Choroid plexus epithelial cell (primary cell): ENCODE measurements around the gene GSG1L.
A peak's percentile ranks its signal among the peaks of the same experiment; 100 is the strongest.

Experiments
- DNase-seq: peaks from one replicate; pipeline ENCODE4 v3.0.0-alpha.2; 2010; ENCODE audit warnings: low read depth
- H3K4me3 ChIP-seq: 2 replicates; pipeline ENCODE4 v1.5.1; 2011; ENCODE audit warnings: low read depth, mild to moderate bottlenecking, control low read depth, low read length, moderate library complexity
- TF ChIP-seq, protein P1 (sequence below): conservative IDR thresholded peaks from 2 replicates; pipeline ENCODE4 v1.5.1; 2011; ENCODE audit warnings: low read depth, mild to moderate bottlenecking, control low read depth, inconsistent platforms, low read length, moderate library complexity

Gene GSG1L

DNA sequence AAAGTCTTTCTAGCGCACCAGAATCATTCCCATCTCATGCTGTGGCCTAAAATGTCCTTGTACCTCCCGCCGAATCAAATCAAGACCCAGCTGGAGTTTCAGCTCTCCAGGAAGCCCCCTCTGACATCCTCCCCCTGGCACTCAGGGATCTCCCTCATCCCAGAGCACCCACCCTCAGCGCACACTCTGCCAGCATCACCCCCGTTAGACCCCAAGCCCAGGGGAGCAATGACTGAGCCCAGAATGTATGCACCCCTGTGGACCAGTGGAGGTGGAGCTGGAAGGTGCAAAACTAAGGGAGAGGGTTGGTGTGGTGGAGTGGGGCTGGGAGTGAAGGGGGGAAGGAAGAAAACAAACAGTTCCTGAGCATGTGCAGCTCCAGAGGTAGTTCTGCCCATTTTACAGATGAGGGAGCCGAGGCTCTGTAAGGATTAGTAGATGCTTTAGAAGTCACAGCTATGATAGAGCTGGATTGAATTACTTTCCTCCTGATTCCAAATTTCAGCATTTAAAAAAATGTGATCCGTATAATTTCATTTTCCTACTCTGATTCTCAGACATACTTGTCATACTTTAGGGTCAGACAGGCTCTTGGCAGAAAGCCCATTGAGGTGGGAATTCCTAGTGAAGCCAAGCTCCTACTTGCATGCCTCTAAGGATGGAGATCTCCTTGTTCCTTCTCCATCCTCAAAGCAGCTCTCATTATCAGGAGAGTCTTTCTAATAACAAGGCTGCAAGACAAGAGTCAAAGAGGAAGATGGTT, 270.8 kb downstream of the GSG1L start:
- TF ChIP-seq, protein P1, sequence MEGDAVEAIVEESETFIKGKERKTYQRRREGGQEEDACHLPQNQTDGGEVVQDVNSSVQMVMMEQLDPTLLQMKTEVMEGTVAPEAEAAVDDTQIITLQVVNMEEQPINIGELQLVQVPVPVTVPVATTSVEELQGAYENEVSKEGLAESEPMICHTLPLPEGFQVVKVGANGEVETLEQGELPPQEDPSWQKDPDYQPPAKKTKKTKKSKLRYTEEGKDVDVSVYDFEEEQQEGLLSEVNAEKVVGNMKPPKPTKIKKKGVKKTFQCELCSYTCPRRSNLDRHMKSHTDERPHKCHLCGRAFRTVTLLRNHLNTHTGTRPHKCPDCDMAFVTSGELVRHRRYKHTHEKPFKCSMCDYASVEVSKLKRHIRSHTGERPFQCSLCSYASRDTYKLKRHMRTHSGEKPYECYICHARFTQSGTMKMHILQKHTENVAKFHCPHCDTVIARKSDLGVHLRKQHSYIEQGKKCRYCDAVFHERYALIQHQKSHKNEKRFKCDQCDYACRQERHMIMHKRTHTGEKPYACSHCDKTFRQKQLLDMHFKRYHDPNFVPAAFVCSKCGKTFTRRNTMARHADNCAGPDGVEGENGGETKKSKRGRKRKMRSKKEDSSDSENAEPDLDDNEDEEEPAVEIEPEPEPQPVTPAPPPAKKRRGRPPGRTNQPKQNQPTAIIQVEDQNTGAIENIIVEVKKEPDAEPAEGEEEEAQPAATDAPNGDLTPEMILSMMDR: no peak
- DNase-seq: peak; percentile 49

DNA sequence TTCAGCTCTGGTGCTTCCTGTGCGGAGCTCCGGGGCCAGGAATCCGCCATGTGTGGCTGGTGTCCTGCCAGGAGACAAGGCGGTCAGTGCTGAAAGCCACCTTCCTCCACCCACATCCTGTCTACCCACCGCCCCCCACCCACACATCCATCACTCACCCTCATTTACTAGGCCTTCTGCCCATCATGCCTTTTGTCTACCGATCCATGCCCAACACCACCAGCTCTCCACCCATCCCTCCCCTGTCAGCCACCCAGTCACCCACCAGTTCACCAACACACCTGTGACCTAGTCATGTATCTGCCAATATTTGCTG, 272.2 kb downstream of the GSG1L start:
- TF ChIP-seq, protein P1: no peak
- no peak overlapping the region for H3K4me3 ChIP-seq
- no peak for DNase-seq

More for the DNA sequence above, 270.8 kb downstream of the GSG1L start:
- no peak overlapping the region for H3K4me3 ChIP-seq

DNA sequence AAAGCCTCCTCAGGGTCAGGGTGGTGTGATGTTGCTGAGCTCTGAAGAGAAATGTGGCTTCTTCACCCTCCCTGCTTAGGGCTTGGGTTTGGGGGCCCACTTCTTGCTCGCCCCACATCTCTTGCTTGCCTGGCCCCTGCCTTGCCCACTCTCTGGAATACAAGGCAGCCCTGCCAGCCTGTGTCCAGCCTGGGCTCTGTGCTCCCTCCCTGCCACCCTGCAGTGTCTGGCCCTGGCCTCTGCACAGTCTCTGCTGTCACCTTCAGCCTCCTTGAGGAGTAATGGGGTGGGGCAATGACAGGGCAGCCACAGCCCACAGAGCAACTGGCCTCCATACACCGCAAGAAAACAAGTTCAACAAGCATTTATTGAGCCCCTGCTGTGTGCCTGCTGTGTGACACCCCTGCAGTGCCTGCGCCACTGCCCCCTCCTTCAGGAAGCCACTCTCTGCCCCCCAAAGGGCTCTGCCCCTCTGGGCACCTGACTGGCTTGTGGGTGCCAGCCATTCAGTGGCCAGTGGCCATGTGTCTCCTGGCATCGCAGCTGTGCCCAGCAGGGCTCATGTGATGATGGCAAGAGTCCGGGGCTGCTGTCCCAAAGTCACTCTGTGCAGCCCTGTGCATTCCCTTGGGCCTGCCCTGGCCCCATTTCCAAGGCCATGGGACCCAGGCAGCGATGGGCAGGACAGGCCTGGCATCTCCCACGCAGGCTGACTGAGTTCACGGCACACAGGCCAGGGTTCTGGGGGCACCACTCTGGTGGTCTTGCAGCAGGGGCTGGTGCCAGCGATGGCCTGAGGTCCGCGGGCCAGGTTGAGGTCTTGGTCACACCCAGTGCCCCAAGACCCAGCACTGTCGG, 272.7 kb downstream of the GSG1L start:
- TF ChIP-seq, protein P1: no peak
- no peak for DNase-seq
- H3K4me3 ChIP-seq: no peak overlapping the region

DNA sequence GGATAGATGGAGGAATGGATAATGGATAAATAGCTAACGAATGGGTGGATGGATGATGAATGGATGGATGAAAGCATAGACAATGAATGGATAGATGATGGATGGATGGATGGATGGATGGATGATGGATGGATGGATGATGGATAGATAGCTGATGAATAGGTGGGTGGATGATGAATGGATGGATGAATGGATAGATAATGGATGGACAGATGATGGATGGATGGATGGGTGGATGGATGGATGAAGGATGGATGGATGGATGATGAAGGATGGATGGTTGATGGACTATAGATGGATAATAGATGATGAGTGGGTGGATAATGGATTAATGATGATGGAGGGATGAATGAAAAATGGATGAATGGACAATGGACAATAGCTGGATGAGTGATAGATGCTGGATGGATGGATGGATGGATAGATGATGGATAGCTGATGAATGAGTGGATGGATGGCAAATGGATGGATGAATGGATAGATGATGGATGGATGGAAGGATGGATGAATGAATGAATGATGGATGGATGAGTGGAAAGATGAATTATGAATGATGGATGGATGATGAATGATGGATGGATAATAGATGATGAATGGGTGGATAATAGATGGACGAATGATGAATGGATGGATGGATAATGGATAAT, 273.8 kb downstream of the GSG1L start:
- TF ChIP-seq, protein P1: no peak
- no peak for DNase-seq
- no peak overlapping the region for H3K4me3 ChIP-seq

DNA sequence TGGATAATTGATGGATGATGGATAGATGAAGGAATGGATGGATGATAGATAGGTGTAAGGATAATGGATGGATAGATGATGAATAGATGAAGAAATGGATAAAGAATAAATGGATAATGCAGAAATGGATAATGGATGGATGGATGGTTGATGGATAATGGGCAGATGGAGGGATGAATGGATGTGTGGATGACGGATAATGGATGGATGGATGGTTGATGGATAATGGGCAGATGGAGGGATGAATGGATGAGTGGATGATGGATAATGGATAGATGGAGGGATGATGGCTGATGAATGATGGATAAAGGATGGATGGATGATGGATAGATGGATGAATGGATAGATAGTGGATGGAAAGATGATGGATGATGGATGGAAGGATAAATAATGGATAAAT, 274.4 kb downstream of the GSG1L start:
- DNase-seq: no peak
- TF ChIP-seq, protein P1: no peak
- H3K4me3 ChIP-seq: no peak overlapping the region

DNA sequence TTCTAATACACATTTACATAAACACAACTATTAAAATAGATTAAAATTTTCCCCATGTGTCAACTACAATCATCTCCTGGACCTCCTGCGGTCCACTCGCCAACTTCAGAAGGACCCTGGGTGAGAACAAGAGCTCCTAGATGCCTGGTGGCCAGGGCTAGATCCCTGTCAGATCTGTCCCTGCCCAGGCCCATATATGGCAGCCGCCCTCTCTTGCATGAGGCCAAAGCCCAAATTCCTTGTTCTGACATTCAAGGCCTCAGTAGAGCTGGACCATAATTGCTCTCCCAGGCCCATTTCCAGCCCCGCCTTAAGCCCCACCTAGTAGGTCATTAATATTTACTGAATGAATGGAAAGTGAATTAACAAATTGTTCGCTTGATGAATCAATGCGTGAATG, 275.8 kb downstream of the GSG1L start:
- H3K4me3 ChIP-seq: no peak overlapping the region
- no peak for DNase-seq
- TF ChIP-seq, protein P1: no peak
